ENCODE measurements around the gene HYOU1.
A peak's percentile ranks its signal among the peaks of the same experiment; 100 is the strongest.
"Not testable (repeated sequence)": the region's sequence is repeated elsewhere in the genome, so short reads cannot be mapped to it uniquely, and the experiment has no call there.

HYOU1 gene

DNA sequence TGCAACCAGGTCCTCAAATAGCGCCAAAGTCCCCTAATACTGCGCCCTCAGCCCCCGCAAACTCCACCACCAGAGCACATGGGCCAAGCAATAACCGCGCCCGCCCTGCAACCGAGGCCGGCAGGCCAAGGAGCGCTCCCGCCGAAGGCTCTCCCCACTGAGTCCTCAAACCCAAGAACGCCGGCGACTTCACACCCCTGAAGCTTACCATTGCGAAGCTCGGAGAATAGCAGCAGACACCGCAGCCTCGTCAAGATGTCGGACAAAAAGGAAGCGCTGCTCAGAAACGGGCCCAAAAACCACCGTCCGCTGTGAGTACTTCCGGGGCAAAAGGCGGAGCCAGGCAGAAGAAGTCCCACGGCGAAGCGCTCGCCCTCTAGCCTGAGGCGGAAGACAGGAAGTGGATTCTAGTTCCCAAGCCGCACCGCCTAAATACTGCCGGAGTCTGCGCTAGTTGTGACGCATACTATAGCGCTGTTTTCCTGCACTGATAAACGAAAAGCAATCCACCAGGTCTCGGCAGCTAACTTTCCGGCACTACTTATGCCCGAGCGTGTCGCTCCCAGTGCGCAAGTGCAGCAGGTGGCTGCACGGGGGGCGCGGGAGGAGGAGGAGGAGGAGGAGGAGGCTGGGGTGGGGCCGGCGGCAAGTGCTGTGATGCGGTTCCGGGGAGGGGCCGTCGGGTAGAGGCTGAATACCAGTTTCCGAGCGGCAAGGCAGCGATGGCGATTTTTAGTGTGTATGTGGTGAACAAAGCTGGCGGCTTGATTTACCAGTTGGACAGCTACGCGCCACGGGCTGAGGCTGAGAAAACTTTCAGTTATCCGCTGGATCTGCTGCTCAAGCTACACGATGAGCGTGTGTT lies 38.7 kb downstream of the HYOU1 start, which contains the start of the genes RPS25 and TRAPPC4:
RPS25 (minus strand) TSS at position 270 of the 865 bp plus-strand sequence; CDS start at position 211, 59 bp downstream.
TRAPPC4 (plus strand) TSS at position 693 of the 865 bp plus-strand sequence; CDS start at position 723, 30 bp downstream.
- peak; percentile 97 for DNase-seq

DNA sequence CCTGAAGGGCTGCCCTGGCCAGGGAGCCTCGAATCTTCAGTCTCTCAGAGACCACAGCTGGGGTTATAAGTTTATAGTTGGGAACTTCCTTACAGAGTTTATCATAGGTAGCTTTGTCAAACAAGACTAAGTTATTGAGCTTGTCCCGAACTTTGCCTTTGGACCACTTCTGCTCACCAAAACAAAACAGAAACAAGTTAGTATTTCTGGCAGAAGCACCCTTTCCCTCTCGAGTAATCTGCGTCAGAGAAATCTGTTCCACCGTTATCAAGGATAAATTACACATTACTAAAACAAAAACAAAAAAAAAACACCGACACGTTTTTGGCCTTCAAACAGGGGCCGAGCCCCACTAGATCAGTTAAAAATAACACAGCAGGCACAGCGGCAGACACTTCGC lies 39.6 kb downstream of the HYOU1 start:
- not testable (repeated sequence) for DNase-seq

DNA sequence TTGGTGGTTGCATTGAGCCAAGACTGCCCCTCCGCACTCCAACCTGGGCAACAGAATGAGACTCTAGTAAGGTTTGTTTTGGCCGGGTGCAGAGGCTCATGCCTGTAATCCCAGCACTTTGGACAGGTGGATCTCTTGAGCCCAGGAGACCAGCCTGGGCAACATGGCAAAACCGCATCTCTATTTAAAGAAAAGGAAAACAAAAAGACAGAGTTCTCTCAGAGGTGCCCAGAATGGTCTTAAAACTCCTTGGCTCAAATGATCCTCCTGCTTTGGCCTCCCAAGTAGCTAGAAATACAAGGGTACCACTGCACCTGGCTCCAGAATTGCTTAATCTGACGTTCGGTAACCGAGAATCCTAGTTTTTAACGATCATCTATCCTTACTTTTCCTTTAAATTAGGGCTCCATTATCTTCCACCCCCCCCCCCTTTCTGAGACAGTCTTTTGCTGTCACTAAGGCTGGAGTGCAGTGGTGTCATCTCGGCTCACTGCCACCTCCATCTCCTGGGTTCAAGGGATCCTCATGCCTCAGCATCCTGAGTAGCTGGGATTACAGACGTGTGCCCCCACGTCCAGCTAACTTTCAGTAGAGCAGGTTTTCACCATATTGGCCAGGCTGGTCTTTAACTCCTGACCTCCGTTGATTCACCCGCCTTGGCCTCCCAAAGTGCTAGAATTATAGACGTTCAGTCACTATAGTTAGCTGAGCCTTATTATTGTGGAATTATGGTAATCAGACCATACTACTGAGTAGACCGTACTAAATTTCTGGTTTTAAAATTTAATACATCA lies 40.6 kb downstream of the HYOU1 start:
- no peak for DNase-seq

DNA sequence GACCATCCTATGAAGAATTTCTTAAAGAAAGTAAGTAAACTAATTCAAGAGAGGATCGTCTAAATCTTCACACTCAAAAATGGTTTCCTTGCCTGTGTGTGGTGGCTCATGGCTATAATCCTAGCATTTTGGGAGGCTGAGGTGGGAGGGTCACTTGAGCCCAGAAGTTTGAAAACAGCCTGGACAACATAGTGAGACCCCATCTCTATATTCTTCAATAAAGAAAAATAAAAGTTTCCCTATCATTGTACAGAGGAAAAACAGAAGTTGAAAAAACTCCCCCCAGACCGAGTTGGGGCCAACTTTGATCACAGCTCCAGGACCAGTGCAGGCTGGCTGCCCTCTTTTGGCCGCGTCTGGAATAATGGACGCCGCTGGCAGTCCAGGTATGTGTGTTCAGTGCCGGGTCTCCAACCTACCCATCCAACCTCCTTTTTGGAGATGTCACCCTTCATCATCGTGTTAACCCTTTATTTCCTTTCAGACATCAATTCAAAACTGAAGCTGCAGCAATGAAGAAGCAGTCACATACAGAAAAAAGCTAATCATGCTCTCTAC lies 41.9 kb downstream of the HYOU1 start:
- no peak for DNase-seq

DNA sequence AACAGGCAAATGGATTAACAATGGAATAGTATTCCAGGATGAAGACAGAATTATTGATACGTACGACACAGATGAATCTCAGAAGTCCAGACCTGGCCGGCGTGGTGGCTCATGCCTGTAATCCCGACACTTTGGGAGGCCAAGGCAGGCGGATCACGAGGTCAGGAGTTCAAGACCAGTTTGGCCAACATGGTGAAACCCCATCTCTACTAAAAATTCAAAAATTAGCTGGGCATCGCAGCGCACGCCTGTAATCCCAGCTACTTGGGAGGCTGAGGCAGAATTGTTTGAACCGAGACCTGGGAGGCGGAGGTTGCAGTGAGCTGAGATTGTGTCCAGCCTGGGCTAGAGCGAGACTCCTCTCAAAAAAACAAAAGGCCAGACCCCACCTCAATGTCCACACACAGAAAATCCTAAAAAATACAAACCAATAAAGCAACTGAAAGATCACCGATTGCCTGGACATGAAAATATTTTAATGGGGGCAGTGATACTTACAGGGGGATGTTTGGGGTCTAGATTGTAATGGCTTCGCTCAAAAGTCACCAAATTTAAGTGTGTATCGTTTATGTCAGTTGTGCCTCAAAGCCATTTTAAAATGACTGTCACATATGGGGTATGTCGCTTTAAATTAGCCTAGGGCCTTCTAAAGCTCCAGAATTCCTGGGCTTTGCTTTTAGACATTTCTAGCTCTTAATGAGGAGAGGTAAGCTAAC lies 42.6 kb downstream of the HYOU1 start:
- DNase-seq = no peak

DNA sequence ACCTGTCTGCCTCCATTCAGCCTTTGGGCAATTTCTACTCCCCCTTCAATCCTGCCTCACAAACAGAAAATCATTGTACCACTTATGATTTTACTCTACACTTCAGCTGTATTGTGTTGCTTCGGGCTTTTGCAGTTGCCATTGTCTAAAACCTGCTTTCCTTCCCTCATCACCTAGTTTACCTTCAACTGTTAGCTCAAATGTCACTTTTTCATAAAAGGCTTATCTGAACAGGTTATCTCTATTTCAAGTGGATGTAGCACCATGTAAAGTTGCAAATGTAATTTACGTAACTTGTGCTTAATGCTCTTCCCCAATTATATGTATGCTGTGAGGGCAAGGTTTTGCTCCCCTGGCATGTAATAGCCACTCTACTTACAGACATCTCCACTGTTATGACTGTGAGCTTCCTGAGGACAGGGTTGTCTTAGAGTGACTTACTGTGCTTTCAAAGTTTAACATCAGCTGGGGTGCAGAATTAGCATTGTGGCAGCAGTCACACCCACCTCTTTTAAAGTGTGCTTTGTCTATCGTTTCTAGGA lies 44.3 kb downstream of the HYOU1 start:
- DNase-seq = no peak

DNA sequence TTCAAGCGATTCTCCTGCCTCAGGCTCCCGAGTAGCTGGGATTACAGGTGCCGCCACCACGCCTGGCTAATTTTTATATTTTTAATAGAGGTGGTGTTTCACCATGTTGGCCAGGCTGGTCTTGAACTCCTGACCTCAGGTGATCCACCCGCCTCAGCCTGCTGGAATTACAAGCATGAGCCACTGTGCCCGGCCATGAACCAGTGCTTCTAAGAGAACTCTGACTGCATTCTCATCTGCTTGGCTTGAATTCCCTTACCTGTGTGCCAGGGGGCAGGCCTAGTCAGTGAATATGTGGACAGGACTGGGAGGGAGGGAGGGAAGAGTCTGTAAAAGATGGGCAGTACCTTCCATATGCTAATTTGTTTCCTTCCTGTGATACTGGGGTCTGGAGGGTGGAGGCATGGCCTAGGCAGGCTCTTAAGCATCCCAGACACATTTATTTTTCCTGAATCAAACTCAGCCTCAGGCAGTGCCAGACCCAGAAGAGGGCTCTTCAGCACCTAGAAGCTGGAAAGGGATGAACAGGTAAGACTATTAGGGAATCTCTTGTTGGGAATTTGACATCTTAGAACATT lies 45.4 kb downstream of the HYOU1 start:
- DNase-seq = no peak

DNA sequence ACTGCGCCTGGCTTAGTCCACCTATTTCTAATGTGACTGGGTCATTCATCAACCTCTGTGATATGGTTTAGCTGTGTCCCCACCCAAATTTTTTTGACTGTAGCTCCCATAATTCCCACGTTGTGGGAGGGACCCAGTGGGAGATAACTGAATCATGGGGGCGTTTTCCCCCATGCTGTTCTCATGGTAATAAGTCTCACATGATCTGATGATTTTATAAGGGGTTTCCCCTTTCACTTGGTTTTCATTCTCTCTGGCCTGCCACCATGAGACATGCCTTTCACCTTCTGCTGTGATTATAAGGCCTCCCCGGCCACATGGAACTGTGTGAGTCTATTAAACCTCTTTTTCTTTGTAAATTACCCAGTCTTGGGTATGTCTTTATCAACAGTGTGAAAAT lies 50.3 kb downstream of the HYOU1 start:
- no peak for DNase-seq

DNA sequence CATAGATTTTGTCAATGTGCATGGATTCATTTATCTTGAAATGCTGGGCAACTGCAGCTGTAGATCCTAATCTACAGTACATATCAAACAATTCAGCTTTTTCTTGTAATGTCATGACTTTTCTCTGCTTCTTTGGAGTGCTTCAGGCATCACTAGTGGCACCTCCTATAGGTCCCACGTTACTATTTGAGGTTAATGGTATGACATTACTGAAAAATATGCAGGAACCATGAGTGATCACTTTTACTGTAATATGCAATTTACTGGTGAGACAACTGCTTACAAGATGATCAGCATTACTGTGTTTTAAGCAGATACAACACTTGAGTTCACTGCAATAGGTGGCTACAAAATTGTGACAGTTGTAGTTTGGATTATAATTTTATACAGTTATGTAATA lies 56.1 kb downstream of the HYOU1 start:
- no peak for DNase-seq

DNA sequence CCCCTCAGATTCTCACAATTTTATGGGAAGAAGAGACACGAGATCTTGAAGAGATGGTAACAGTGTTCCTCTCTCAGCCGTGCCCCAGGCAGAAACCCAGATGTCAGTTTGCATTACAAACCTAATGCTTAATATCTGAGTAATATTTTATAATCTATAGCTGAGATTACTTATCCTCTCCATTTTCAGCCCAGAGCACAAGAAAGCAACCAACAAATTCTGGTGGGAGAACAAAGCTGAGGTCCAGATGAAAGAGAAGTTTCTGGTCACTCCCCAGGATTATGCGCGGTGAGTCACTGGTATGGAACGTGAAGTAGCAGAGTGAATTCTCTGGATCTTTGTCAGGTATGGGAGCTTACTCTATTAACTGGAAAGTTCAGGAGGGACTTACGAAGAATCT lies 58.2 kb downstream of the HYOU1 start:
- DNase-seq = no peak

DNA sequence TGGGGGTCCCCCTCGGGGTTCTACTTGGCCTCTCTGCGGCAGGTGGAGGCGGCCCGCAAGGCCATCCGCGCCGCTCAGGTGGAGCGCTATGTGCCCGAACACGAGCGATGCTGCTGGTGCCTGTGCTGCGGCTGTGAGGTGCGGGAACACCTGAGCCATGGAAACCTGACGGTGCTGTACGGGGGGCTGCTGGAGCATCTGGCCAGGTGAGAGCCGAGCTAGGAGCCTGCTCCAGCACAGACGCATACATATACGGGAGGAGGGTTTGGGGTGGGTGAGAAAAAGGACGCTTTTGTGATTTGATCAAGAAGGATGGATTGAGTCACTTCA lies 58.7 kb downstream of the HYOU1 start:
- DNase-seq = no peak

DNA sequence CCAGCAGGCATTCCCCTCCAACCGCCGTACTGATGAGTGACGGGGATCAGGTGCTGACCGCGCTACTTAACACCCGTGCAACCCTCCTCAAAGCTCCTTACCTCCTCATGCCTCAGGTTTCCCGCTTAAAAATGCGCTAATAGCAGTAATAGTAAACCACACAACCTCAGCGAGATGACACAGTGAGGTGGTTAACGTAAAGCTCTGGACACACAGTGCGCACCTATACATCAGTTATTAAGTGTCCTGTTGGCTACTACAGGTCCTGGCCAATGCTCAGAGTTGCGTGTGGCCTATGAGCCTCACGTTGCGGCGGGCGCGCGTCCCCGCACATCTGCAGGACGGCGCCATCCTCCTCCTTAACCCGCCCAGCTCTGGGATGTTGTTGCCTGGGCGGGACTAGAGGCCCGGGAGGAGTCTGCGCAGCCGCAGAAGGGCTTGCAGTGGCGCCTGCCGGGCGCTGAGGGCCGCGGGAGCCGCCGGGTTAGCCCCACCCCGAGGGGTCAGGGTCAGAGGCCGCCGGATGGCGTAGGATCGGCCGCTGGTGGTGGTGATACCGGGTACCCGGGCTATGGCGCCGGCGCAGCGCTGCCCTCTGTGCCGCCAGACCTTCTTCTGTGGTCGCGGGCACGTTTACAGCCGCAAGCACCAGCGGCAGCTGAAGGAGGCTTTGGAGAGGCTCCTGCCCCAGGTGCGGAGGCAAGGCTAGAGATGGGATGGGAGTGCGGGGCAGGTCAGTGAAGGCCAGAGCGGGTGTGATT lies 59.2 kb downstream of the HYOU1 start, which contains the start of gene CENATAC:
CENATAC (plus strand) TSS at position 512 of the 761 bp plus-strand sequence; CDS start at position 572, 60 bp downstream.
- DNase-seq = peak; percentile 96

DNA sequence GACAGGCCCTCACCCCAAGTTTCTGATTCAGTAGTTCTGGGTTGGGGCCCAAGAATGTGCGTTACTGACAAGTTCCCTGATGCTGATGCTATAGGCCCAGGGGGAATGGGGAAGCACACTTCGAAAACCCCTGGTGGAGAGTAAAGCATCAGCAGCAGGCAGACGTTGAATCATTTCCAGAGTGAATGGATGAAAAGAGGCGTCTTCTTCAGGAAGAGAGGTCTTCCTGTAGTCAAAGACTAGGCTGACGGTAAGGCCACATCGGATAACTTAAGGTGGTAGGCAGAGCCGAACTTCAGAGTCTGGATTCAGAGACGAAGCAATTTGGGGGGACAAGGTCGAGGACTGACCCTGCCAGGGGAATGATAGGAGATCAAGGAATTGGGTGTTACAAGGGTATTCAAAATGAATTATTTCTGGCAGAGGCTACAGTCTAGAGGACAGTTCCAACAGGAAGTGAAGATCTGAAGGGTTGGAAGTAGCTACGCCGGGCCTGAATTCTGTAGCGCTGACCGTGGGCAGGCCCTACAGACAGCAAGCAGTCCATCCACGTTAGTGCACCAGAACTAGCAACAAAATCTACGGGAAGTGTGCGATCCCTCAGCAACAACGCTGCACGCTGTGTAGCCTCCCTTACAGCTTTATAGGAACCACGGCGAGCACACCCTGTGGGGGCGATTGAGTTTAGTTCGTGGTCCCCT lies 59.9 kb downstream of the HYOU1 start:
- peak; percentile 44 for DNase-seq
